ENCODE measurements around the gene EXOC3L4.

Gene EXOC3L4

GRCh38 chr14:103086771-103087342 lies 7.7 kb upstream of the EXOC3L4 start:
- DNase-seq (ENCODE audit: low spot score) = no peak
- Histone ChIP-seq H3K9me3 (ENCODE audit: severe bottlenecking) (no peaks in the 10 kb centered on the region), H3K4me3 (ENCODE audit: severe bottlenecking) (no peak overlapping the region), H3K27me3 (ENCODE audit: insufficient read depth, poor library complexity, severe bottlenecking) (peaks cover 11% of the 10 kb centered on the region), H3K27ac (ENCODE audit: poor library complexity, severe bottlenecking) (no peak overlapping the region), H3K4me1 (ENCODE audit: insufficient read depth, poor library complexity, severe bottlenecking) (no peaks in the 10 kb centered on the region), H3K36me3 (ENCODE audit: low read depth) (no peaks in the 10 kb centered on the region)
- ATAC-seq (ENCODE audit: low read depth) = no peak
- TF ChIP-seq CTCF (IDR thresholded peaks at IDR 0.05; ENCODE audit: poor library complexity, severe bottlenecking) = no peak

GRCh38 chr14:103087343-103087835 lies 7.1 kb upstream of the EXOC3L4 start:
- H3K4me3 ChIP-seq (ENCODE audit: severe bottlenecking) = no peak overlapping the region
- peaks cover 11% of the 10 kb centered on the region for H3K27me3 ChIP-seq (ENCODE audit: insufficient read depth, poor library complexity, severe bottlenecking)
- H3K36me3 ChIP-seq (ENCODE audit: low read depth) = no peaks in the 10 kb centered on the region
- H3K4me1 ChIP-seq (ENCODE audit: insufficient read depth, poor library complexity, severe bottlenecking) = no peaks in the 10 kb centered on the region
- no peak for ATAC-seq (ENCODE audit: low read depth)
- no peak overlapping the region for H3K27ac ChIP-seq (ENCODE audit: poor library complexity, severe bottlenecking)
- no peak for DNase-seq (ENCODE audit: low spot score)
- H3K9me3 ChIP-seq (ENCODE audit: severe bottlenecking) = no peaks in the 10 kb centered on the region
- no peak for TF ChIP-seq CTCF (IDR thresholded peaks at IDR 0.05; ENCODE audit: poor library complexity, severe bottlenecking)

GRCh38 chr14:103088921-103089320 lies 5.6 kb upstream of the EXOC3L4 start:
- H3K27me3 ChIP-seq (ENCODE audit: insufficient read depth, poor library complexity, severe bottlenecking) = peaks cover 9% of the 10 kb centered on the region
- DNase-seq (ENCODE audit: low spot score) (no peak), ATAC-seq (ENCODE audit: low read depth) (no peak)
- H3K4me1 ChIP-seq (ENCODE audit: insufficient read depth, poor library complexity, severe bottlenecking) = no peaks in the 10 kb centered on the region
- no peak for TF ChIP-seq CTCF (IDR thresholded peaks at IDR 0.05; ENCODE audit: poor library complexity, severe bottlenecking)
- H3K4me3 ChIP-seq (ENCODE audit: severe bottlenecking) = no peak overlapping the region
- no peaks in the 10 kb centered on the region for H3K9me3 ChIP-seq (ENCODE audit: severe bottlenecking)
- no peaks in the 10 kb centered on the region for H3K36me3 ChIP-seq (ENCODE audit: low read depth)
- no peak overlapping the region for H3K27ac ChIP-seq (ENCODE audit: poor library complexity, severe bottlenecking)

GRCh38 chr14:103089386-103090335 lies 4.9 kb upstream of the EXOC3L4 start:
- ATAC-seq (ENCODE audit: low read depth) = no peak
- TF ChIP-seq CTCF (IDR thresholded peaks at IDR 0.05; ENCODE audit: poor library complexity, severe bottlenecking) = no peak
- no peaks in the 10 kb centered on the region for H3K9me3 ChIP-seq (ENCODE audit: severe bottlenecking)
- H3K27me3 ChIP-seq (ENCODE audit: insufficient read depth, poor library complexity, severe bottlenecking) = peaks cover 2% of the 10 kb centered on the region
- H3K36me3 ChIP-seq (ENCODE audit: low read depth) = no peaks in the 10 kb centered on the region
- H3K27ac ChIP-seq (ENCODE audit: poor library complexity, severe bottlenecking) = no peak overlapping the region
- DNase-seq (ENCODE audit: low spot score) = no peak
- H3K4me3 ChIP-seq (ENCODE audit: severe bottlenecking) = no peak overlapping the region
- H3K4me1 ChIP-seq (ENCODE audit: insufficient read depth, poor library complexity, severe bottlenecking) = no peaks in the 10 kb centered on the region
